T1000 (cell line): ENCODE measurements around the gene TADA2B.
"Not testable (repeated sequence)": the region's sequence is repeated elsewhere in the genome, so short reads cannot be mapped to it uniquely, and the experiment has no call there.

ENCODE experiments used
- DNase-seq: peaks from one replicate; lab custom pipeline; 2025; ENCODE audit warnings: mixed read lengths; lab: John Stamatoyannopoulos, UW

TADA2B gene

GRCh38 chr4:7058792-7059191, 15.6 kb downstream of the TADA2B start:
- DNase-seq: no peak

DNA sequence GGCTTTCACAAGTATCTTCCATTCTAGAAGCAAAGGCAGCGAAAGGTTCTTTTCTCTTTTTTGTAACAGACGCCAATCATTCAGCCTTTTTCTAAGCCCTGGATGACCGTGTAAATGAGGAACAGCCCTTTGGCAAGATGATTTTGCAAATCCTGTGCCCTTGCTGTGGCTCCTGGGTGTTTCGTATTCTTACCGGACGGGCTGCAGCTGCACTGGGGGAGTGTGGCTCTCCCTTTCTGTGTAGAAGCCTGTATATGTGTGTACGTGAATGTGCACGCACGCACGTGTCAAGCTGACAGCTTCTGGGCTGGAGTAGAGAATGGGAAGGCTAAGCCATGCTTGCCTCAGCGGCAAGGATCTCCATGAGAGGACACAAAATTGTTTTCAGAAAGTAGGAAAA, 16.5 kb downstream of the TADA2B start:
- no peak for DNase-seq

DNA sequence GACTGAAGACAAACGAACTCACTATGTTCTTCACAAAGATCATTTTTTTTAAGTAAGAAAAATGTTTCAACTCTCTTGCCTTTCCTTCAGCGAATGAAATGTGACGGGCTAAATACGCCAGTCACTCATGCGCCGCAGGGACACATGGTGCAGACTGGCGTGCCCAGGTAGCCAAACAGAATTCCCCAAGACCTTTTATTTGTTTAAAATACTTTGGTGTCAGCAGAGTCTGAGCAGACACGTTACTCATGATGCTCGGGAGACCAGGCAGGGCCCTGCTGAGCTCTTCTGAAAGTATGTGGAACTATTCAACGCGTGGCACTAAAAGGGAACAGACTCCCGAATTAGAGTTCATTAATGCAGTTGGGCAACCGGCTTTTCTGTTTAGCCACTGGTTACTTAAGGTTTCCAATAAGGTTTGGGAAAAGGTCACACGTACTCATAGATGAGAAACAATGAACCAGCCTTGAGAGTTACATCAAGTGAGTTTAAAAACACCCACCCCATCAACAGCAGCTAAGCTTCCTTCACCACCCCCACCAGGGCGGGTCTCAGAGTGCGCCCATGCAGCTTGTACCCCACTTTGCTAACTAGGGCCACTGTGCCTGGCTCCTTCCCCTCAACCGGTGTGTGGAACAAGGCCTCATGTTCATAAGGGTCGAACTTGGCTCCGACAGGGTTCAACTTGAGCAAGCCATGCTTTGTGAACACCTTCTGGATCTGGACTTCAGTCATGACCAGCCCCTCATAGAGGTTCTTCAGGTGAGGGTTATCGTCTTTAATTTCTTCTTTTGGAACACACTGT, 17.4 kb downstream of the TADA2B start:
- DNase-seq: no peak

DNA sequence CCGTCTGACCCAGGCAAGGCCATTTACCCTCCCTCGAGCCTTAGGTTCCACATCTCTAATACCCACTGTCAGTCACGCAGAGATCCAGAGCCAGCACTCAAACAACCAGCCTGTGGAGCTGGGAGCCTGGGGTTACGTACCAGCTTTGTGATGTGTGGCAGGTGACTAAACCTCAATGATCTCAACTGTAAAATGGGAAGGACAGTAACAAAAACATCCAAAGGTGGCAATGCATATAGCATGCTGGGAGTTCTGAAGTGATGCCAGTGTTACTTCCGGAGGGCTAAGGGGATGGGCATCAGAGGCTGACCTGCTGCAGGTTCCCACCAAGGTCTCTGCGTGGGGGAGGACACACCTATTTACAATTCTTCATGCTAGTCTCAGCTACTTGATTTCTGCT, 18.6 kb downstream of the TADA2B start:
- DNase-seq: no peak

DNA sequence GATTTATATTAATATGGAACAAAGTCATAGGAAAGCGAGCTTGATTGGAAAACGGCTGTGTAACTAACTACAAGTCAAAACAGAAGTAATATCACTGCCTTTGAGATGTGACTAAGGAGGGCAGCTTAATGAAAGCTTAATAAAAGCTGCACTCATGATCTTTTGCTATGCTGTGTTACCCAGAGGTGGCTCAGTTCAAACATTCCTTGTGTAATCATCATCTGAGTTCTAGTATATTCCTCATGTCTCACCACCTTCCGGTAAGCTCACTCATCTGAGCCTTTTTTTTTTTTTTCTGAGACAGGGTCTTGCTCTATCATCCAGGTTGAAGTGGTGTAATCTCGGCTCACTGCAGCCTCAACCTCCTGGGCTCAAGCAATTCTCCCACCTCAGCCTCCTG, 19.6 kb downstream of the TADA2B start:
- no peak for DNase-seq

DNA sequence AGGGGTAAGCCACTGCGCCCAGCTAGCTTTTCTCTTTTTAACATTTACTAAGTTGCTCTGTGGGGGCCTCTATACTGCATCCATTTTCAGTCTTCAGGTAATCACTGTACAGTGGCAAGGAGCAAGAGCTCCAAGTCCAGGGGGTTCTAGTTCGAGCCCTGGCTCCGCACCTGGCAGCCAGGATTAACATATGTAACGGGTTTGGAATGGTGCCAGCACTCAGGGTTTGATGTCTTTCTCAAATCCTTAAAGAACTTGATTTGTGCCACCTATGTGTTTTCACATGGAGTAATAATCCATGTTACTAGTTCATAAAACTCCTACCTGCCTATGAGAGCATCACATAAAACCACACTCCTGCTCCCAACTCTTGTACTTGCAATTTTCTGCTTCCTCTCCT, 20.2 kb downstream of the TADA2B start:
- DNase-seq: no peak

GRCh38 chr4:7066006-7066405, 22.8 kb downstream of the TADA2B start:
- no peak for DNase-seq

DNA sequence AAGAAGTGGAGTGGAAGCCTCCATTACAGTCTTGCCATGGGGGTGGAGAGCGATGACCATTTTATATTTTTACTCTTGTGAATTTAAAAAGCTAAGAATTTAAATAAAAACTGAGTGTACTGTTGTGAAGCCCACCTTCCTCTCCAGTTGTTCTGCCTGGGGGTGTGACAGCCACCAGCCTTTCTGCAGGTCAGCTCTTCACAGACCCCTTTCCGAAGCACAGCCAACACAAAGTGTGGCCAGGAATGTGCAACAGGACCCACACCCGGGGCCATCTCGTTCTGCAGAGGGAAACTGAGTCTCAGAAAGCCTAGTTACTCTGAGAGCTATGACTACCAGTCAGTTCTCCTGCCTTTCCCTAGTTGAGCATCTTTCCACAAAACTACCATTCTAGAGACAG, 23.3 kb downstream of the TADA2B start:
- DNase-seq: no peak

GRCh38 chr4:7067126-7067451, 23.9 kb downstream of the TADA2B start:
- DNase-seq: no peak

GRCh38 chr4:7067452-7068278, 24.5 kb downstream of the TADA2B start, which contains the start of gene GRPEL1:
GRPEL1 (minus strand) TSS chr4:7068064; CDS start chr4:7068032, 32 bp downstream.
- peak; percentile 96 for DNase-seq

GRCh38 chr4:7068279-7068842, 25.2 kb downstream of the TADA2B start:
- DNase-seq: no peak

GRCh38 chr4:7068883-7069282, 25.7 kb downstream of the TADA2B start:
- no peak for DNase-seq

DNA sequence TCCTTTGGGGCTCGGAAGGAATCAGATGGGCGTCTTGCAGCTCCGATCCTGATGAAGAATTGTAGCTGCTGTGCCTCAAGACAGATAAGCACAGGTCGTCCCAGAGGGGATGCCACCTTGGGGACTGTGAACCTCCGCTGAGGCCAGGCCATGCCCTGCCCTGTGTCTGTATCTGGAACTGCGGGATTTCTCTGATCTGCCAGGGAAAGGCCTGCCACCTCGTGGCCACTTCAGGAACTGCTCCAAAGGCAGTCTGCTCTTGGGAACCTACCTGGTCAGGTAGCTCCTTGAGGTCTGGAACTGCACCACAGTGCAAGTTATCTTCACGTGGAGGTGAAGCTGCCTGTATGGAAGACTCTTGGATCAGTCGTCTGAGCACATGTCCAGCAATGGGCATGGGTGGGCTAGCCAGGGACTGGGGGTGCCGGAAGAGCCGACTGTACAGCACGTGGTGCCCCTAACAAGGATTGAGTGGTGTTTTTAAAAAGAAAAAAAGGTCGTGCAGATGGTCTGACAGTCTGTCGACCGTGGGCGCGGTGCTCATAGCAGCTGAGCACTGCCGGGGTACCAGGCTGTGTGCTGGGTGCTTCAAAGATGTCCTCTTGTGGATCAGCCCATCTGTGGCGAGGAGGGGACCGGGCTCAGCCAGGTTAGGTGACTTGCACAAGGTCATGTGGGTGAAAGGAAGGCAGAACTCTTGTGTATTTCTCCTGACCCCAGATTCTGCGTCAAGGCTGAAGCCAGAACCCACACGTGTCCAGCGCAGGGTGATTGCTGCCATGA, 27.7 kb downstream of the TADA2B start:
- DNase-seq: peak; percentile 28

DNA sequence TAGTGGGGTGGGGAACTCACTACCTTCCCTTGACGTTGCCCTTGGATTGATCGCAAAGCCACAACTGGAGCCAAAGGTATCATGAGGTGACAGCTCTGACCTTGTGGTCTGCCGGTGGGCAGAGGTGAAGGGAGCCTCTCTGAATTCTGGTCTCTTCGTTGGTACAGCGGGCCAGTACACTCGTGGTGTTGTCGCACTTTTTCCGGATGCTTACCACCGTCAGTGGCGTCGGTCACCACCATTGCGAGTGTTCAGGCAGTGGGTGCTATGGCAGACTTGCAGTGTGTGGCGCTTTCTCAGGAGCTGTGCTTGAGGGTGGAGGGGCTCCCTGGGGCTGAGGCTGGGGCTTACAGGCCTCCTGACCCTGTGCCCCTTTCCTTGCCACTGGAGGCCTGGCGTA, 29.9 kb downstream of the TADA2B start:
- DNase-seq: no peak

GRCh38 chr4:7073526-7074390, 30.6 kb downstream of the TADA2B start:
- no peak for DNase-seq

- no peak for DNase-seq
Observed at GRCh38 chr4:7074426-7074825, 31.3 kb downstream of the TADA2B start.

- DNase-seq: no peak
Observed at GRCh38 chr4:7075962-7076695, 33.0 kb downstream of the TADA2B start.

GRCh38 chr4:7076696-7077082, 33.5 kb downstream of the TADA2B start:
- no peak for DNase-seq

- DNase-seq: no peak
Observed at GRCh38 chr4:7077371-7077770, 34.2 kb downstream of the TADA2B start.

DNA sequence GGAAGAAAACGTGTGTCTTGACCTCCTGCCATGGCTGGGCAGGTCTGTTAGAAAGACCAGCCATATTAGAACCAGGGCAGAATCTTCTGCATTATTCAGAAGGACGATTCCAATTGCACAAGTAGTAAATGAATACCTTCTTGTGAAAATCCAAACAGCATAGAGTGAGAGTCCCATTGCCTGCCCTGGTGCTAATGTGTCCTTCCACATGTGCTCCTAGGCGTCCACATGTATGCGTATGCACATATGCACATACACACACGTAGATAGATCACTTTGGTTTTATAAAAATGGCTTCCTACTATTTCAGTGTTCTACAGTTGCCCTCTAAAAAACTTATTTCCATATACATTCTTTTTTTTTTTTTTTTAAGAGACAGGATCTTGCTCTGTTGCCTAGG, 34.9 kb downstream of the TADA2B start:
- DNase-seq: no peak

- not testable (repeated sequence) for DNase-seq
Observed at GRCh38 chr4:7079483-7079882, 36.3 kb downstream of the TADA2B start.
